ENCODE measurements around the gene RRAGA.

GRCh38 chr9:19074836-19075235, 25.6 kb downstream of the RRAGA start:
- TF ChIP-seq POLR2A (IDR thresholded peaks at IDR 0.05): no peak
- no peak for TF ChIP-seq CTCF (IDR thresholded peaks at IDR 0.05 in 4 of 5, conservative IDR thresholded peaks at IDR 0.05 in 1 of 5)
